SH-SY5Y (cell line): ENCODE measurements around the gene GPT2.

Source experiments
- GATA2 ChIP-seq: IDR thresholded peaks from 2 replicates; pipeline ENCODE4 v1.6.1; 2011; ENCODE audit warnings: mild to moderate bottlenecking, low read depth, low read length
- GATA3 ChIP-seq: IDR thresholded peaks from 2 replicates; pipeline ENCODE4 v1.6.1; 2011; ENCODE audit warnings: low read depth, mild to moderate bottlenecking, low read length, moderate library complexity

DNA sequence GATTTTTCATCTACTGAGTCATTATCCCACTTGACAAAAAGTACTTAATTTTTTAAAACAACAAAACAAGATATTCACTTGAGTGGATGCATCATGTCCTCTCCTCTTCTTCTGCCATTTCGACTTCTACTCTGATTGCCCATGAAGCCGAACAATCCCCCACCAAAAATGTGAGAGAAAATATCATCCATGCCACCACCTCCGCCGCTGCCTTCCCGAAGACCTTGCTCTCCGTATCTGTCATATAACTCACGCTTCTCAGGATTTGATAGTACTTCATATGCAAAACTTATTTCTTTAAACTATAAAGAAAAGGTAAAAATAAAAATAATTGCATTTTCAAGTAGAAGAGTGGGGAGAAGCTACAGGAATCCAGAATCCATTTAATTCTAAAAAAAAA, 87.1 kb downstream of the GPT2 start:
- TF ChIP-seq GATA2 (no peak), GATA3 (no peak)
